ENCODE data around the gene POU2F1. TPM values are rescaled to one million over a fixed set of nuclear protein-coding genes. Genes with fewer than 3 reads are reported as not detected.

Gene POU2F1
- total and polyA plus RNA-seq, 3 donors from 2014 or later = 17.1 to 36.9 (median 36.0) TPM

DNA sequence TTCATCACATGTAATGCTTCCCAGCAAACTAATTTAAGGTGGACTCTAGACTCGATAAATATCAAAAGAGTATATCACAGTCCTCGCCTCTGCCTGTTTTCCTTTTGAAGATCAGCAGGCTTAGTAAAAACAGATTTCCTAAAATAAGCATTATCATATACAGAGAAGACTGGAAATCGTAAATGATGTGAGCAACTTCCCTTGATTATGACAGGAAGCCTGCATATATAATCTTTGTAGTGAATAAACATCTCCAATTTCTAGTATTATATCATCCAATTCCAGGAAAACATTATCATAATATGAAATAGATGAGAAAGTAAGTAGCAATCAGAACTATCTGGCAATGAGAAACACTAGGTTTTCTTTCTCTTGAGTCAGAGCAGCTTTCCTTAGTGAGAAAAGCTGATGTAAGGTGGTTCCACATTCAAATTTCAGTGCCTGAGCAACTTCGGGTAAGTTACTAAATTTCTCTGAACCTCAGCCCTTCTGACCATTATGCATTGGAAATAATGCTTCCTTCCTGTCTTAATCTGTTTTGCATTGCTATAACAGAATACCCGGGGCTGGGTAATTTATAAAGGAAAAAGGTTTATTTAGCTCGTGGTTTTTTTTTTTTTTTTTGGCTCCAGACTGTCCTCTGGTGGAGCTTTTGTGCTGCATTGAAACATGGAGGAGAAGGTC, 12.6 kb upstream of the POU2F1 start:
- intact Hi-C loops (cut with DNase I; ENCODE audit: low total_unique reads) = no loop called here
- Histone ChIP-seq H3K36me3 (ENCODE audit: low read depth, missing control alignments) (no peaks in the 10 kb centered on the region), H3K4me3 (no peak overlapping the region), H3K27ac (no peak overlapping the region), H3K4me1 (no peaks in the 10 kb centered on the region), H3K9me3 (no peaks in the 10 kb centered on the region), H3K27me3 (no peaks in the 10 kb centered on the region)
- DNase-seq = no peak
- 70 to 76% methylated on average over 6 of the region's 6 CpGs for WGBS, 2 donors
- TF ChIP-seq, protein P1, sequence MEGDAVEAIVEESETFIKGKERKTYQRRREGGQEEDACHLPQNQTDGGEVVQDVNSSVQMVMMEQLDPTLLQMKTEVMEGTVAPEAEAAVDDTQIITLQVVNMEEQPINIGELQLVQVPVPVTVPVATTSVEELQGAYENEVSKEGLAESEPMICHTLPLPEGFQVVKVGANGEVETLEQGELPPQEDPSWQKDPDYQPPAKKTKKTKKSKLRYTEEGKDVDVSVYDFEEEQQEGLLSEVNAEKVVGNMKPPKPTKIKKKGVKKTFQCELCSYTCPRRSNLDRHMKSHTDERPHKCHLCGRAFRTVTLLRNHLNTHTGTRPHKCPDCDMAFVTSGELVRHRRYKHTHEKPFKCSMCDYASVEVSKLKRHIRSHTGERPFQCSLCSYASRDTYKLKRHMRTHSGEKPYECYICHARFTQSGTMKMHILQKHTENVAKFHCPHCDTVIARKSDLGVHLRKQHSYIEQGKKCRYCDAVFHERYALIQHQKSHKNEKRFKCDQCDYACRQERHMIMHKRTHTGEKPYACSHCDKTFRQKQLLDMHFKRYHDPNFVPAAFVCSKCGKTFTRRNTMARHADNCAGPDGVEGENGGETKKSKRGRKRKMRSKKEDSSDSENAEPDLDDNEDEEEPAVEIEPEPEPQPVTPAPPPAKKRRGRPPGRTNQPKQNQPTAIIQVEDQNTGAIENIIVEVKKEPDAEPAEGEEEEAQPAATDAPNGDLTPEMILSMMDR (IDR thresholded peaks at IDR 0.05) = no peak
- TF ChIP-seq POLR2A (IDR thresholded peaks at IDR 0.05) = no peak

GRCh38 chr1:167208624-167208976, 12.1 kb upstream of the POU2F1 start:
- intact Hi-C loops (cut with DNase I; ENCODE audit: low total_unique reads) = no loop called here

DNA sequence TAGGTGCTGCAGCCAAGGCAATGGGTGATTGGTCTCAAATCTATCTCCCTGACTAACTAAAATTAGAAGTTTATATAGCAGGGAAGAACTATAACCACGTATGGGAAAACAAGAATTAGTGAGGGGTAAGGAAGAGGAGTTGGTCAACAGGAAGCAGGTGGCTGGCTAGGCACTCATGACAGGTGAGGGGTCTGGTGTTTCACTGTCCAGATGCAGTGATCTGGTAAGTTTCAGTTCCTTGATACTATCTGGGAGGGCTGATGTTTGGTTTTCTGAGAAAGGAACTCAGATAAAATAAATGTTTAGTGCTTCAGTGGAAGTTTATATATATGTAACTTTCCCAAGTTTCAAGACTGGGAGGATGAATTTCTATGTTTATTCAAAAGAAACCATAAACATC, 11.6 kb upstream of the POU2F1 start:
- Histone ChIP-seq H3K4me3 (no peak overlapping the region), H3K36me3 (ENCODE audit: low read depth, missing control alignments) (no peaks in the 10 kb centered on the region), H3K27me3 (no peaks in the 10 kb centered on the region), H3K27ac (no peak overlapping the region), H3K4me1 (no peaks in the 10 kb centered on the region), H3K9me3 (no peaks in the 10 kb centered on the region)
- TF ChIP-seq, protein P1 (IDR thresholded peaks at IDR 0.05) = no peak
- no peak for TF ChIP-seq POLR2A (IDR thresholded peaks at IDR 0.05)
- intact Hi-C loops (cut with DNase I; ENCODE audit: low total_unique reads) = no loop called here
- 82 to 85% methylated on average over 1 of the region's 1 CpG for WGBS, 2 donors
- DNase-seq = no peak

More at GRCh38 chr1:167208624-167208976, 12.1 kb upstream of the POU2F1 start:
- Histone ChIP-seq H3K27ac (no peak overlapping the region), H3K4me3 (no peak overlapping the region), H3K27me3 (no peaks in the 10 kb centered on the region), H3K4me1 (no peaks in the 10 kb centered on the region), H3K9me3 (no peaks in the 10 kb centered on the region), H3K36me3 (ENCODE audit: low read depth, missing control alignments) (no peaks in the 10 kb centered on the region)
- no peak for TF ChIP-seq POLR2A (IDR thresholded peaks at IDR 0.05)
- TF ChIP-seq, protein P1 (IDR thresholded peaks at IDR 0.05) = no peak
- no peak for DNase-seq
- WGBS, 2 donors = 81 to 86% methylated on average over 1 of the region's 1 CpG

- no peak for TF ChIP-seq POLR2A (IDR thresholded peaks at IDR 0.05)
- TF ChIP-seq, protein P1 (IDR thresholded peaks at IDR 0.05) = no peak
- H3K36me3 ChIP-seq (ENCODE audit: low read depth, missing control alignments) = no peaks in the 10 kb centered on the region
- no peaks in the 10 kb centered on the region for H3K9me3 ChIP-seq
- H3K27ac ChIP-seq = no peak overlapping the region
- WGBS, 2 donors = 90 to 91% methylated on average over 15 of the region's 15 CpGs
- no peak for DNase-seq
- intact Hi-C loops (cut with DNase I; ENCODE audit: low total_unique reads) = no loop called here
- H3K27me3 ChIP-seq = no peaks in the 10 kb centered on the region
- H3K4me1 ChIP-seq = no peaks in the 10 kb centered on the region
- H3K4me3 ChIP-seq = no peak overlapping the region
These were observed 9.6 kb upstream of the POU2F1 start for GRCh38 chr1:167210966-167211674.
